ENCODE measurements around the gene SYNDIG1.

The SYNDIG1 gene

GRCh38 chr20:24439737-24440387 is 29.6 kb upstream of the SYNDIG1 start:
- no peak overlapping the region for H3K4me3 ChIP-seq (replicated peaks; ENCODE audit: low read depth, low read length)
- no peak for DNase-seq (ENCODE audit: low read depth)
- TF ChIP-seq CTCF (IDR thresholded peaks at IDR 0.05; ENCODE audit: low read length, missing control alignments) = no peak

GRCh38 chr20:24441661-24442060 is 27.8 kb upstream of the SYNDIG1 start:
- H3K4me3 ChIP-seq (replicated peaks; ENCODE audit: low read depth, low read length) = no peak overlapping the region
- no peak for DNase-seq (ENCODE audit: low read depth)
- no peak for TF ChIP-seq CTCF (IDR thresholded peaks at IDR 0.05; ENCODE audit: low read length, missing control alignments)

GRCh38 chr20:24442909-24443308 is 26.5 kb upstream of the SYNDIG1 start:
- no peak for TF ChIP-seq CTCF (IDR thresholded peaks at IDR 0.05; ENCODE audit: low read length, missing control alignments)
- no peak for DNase-seq (ENCODE audit: low read depth)
- no peak overlapping the region for H3K4me3 ChIP-seq (replicated peaks; ENCODE audit: low read depth, low read length)

GRCh38 chr20:24443436-24443835 is 26.0 kb upstream of the SYNDIG1 start:
- no peak overlapping the region for H3K4me3 ChIP-seq (replicated peaks; ENCODE audit: low read depth, low read length)
- DNase-seq (ENCODE audit: low read depth) = no peak
- TF ChIP-seq CTCF (IDR thresholded peaks at IDR 0.05; ENCODE audit: low read length, missing control alignments) = no peak

- H3K4me3 ChIP-seq (replicated peaks; ENCODE audit: low read depth, low read length) = no peak overlapping the region
- TF ChIP-seq CTCF (IDR thresholded peaks at IDR 0.05; ENCODE audit: low read length, missing control alignments) = no peak
- no peak for DNase-seq (ENCODE audit: low read depth)
These were observed 24.8 kb upstream of the SYNDIG1 start for GRCh38 chr20:24444526-24445190.

- no peak for TF ChIP-seq CTCF (IDR thresholded peaks at IDR 0.05; ENCODE audit: low read length, missing control alignments)
- H3K4me3 ChIP-seq (replicated peaks; ENCODE audit: low read depth, low read length) = no peak overlapping the region
- DNase-seq (ENCODE audit: low read depth) = no peak
These were observed 23.8 kb upstream of the SYNDIG1 start for GRCh38 chr20:24445510-24446170.
